GM12878 (cell line): ENCODE results near the gene EGFL8. TPM values are rescaled to one million over a fixed set of nuclear protein-coding genes. Genes with fewer than 3 reads are reported as not detected.

Source experiments
- BHLHE40 ChIP-seq, 2 experiments: fragments of 450-650 bp in 1 of 2; IDR thresholded peaks; 2 replicates each; pipeline ENCODE4 v1.6.1; 2011 to 2017; ENCODE audit warnings: low read depth in 2 of 2, borderline replicate concordance in 1 of 2, improper control_type of control experiment in 1 of 2, low read length in 1 of 2, mild to moderate bottlenecking in 1 of 2
- BMI1 ChIP-seq: fragments of 450-650 bp; IDR thresholded peaks from 2 replicates; pipeline ENCODE4 v1.6.1; 2016; ENCODE audit warnings: mild to moderate bottlenecking, moderate library complexity, borderline replicate concordance
- CREM ChIP-seq: IDR thresholded peaks from 2 replicates; pipeline ENCODE4 v1.6.1; 2014; ENCODE audit warnings: antibody characterized with exemption, low read depth
- DPF2 ChIP-seq: fragments of 450-650 bp; IDR thresholded peaks from 2 replicates; pipeline ENCODE4 v1.6.1; 2017; ENCODE audit warnings: mild to moderate bottlenecking
- FOS ChIP-seq: IDR thresholded peaks from 3 replicates; pipeline ENCODE4 v1.6.1; 2011; ENCODE audit warnings: borderline replicate concordance; ENCODE audit not compliant: insufficient read length; ENCODE audit errors: extremely low read depth
- HCFC1 ChIP-seq: fragments of 150-350 bp; IDR thresholded peaks from 2 replicates; pipeline ENCODE4 v1.6.1; 2014; ENCODE audit warnings: low read length
- HDGF ChIP-seq: fragments of 450-650 bp; IDR thresholded peaks from 2 replicates; pipeline ENCODE4 v1.6.1; 2016; ENCODE audit warnings: antibody characterized with exemption
- NRF1 ChIP-seq: conservative IDR thresholded peaks from 2 replicates; pipeline ENCODE4 v1.6.1; 2011; ENCODE audit warnings: mild to moderate bottlenecking, low read depth, low read length, improper control_type of control experiment
- RUNX3 ChIP-seq: IDR thresholded peaks from 2 replicates; pipeline ENCODE4 v1.6.1; 2012; ENCODE audit warnings: low read length, inconsistent platforms
- SIN3A ChIP-seq: IDR thresholded peaks from 2 replicates; pipeline ENCODE4 v1.6.1; 2012; ENCODE audit warnings: low read depth, low read length, improper control_type of control experiment
- YY1 ChIP-seq: IDR thresholded peaks from 2 replicates; pipeline ENCODE4 v1.6.1; 2011; ENCODE audit warnings: low read depth, mild to moderate bottlenecking, low read length
- ZBTB11 ChIP-seq: fragments of 450-650 bp; formaldehyde crosslinking; IDR thresholded peaks from 2 replicates; pipeline ENCODE4 v1.5.0; 2022; ENCODE audit warnings: mild to moderate bottlenecking, missing genetic modification characterization
- ZNF207 ChIP-seq: fragments of 450-650 bp; IDR thresholded peaks from 2 replicates; pipeline ENCODE4 v1.6.1; 2014; ENCODE audit warnings: antibody characterized with exemption, mild to moderate bottlenecking, borderline replicate concordance
- polyA plus RNA-seq, 11 experiments: library from polyadenylated mRNA; depleted of rRNA in 4 of 11; unstranded in 6 of 11; stranded (reverse) in 5 of 11; fragments of >200 nt; fragmentation: Nextera tagmentation in 4 of 11; fragmentation: Illumina TruSeq in 1 of 11; extraction: Ambion mirVana in 4 of 11; extraction: Trizol in 1 of 11; gene quantifications; 1 replicate in 1 of 11; 2 replicates in 10 of 11; pipeline versions ENCODE4 v1.2.1 to v1.2.3, GENCODE V29; 2011 to 2016; ENCODE audit warnings: inconsistent platforms in 2 of 11, missing spikeins in 2 of 11, low read depth in 1 of 11
- total RNA-seq, 4 experiments: library from RNA; depleted of rRNA in 3 of 4; stranded (reverse); fragments of >200 nt in 3 of 4; fragmentation: Illumina TruSeq in 1 of 4; extraction: Trizol in 1 of 4; gene quantifications; 2 replicates each; pipeline versions ENCODE4 v1.2.1 to v1.2.3, GENCODE V29; 2013 to 2021
- TF ChIP-seq, protein P1 (sequence below): fragments of 450-650 bp; formaldehyde crosslinking; IDR thresholded peaks from 2 replicates; pipeline ENCODE4 v1.4.0; 2022; ENCODE audit warnings: mild to moderate bottlenecking, moderate library complexity
- TF ChIP-seq, protein P2 (sequence below): fragments of 450-650 bp; IDR thresholded peaks from 2 replicates; pipeline ENCODE4 v1.6.1; 2016; ENCODE audit warnings: mild to moderate bottlenecking
- TF ChIP-seq, protein P3 (sequence below): fragments of 450-650 bp; IDR thresholded peaks from 2 replicates; pipeline ENCODE4 v1.6.1; 2018; ENCODE audit warnings: mild to moderate bottlenecking, low read depth, moderate library complexity; ENCODE audit not compliant: partially characterized antibody

EGFL8 gene
- total and polyA plus RNA-seq, 10 of the 15 experiments (the other 5 are each of a cell fraction or from before 2014, with no cell fraction given), result 0.07 to 3.5 (median 1.4) TPM

GRCh38 chr6:32177788-32178546 is 13.6 kb downstream of the EGFL8 start, which contains the start of gene RNF5 (continued):
- TF ChIP-seq, protein P1, sequence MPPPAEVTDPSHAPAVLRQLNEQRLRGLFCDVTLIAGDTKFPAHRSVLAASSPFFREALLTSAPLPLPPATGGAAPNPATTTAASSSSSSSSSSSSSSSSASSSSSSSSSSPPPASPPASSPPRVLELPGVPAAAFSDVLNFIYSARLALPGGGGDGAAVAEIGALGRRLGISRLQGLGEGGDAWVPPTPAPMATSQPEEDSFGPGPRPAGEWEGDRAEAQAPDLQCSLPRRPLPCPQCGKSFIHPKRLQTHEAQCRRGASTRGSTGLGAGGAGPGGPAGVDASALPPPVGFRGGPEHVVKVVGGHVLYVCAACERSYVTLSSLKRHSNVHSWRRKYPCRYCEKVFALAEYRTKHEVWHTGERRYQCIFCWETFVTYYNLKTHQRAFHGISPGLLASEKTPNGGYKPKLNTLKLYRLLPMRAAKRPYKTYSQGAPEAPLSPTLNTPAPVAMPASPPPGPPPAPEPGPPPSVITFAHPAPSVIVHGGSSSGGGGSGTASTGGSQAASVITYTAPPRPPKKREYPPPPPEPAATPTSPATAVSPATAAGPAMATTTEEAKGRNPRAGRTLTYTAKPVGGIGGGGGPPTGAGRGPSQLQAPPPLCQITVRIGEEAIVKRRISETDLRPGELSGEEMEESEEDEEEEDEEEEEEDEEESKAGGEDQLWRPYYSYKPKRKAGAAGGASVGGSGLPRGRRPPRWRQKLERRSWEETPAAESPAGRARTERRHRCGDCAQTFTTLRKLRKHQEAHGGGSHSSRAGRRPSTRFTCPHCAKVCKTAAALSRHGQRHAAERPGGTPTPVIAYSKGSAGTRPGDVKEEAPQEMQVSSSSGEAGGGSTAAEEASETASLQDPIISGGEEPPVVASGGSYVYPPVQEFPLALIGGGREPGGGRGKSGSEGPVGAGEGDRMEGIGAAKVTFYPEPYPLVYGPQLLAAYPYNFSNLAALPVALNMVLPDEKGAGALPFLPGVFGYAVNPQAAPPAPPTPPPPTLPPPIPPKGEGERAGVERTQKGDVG, result no peak
- TF ChIP-seq RUNX3 (peak; percentile 65; the same call in 1 of the 2 replicates), CREM (peak; percentile 62; the same call in 1 of the 2 replicates), SIN3A (peak; percentile 79; the same call in 1 of the 2 replicates), DPF2 (peak; percentile 99), ZNF207 (peak; percentile 44; the same call in 1 of the 2 replicates), BHLHE40 (IDR thresholded peaks at IDR 0.05; ENCODE audit: borderline replicate concordance in 1 of 2, low read depth in 2 of 2, low read length in 1 of 2) (peak in 1 of 2 experiments; percentile 48; a peak in 1 of 4 replicates), ZBTB11 (CRISPR knock-in tag) (no peak), BMI1 (peak; percentile 98), YY1 (peak; percentile 61; the same call in 1 of the 2 replicates), HDGF (peak; percentile 70; the same call in 1 of the 2 replicates), FOS (peak; percentile 95), HCFC1 (peak; percentile 6; the same call in 1 of the 2 replicates), NRF1 (peak; percentile 74)
- TF ChIP-seq, protein P2, sequence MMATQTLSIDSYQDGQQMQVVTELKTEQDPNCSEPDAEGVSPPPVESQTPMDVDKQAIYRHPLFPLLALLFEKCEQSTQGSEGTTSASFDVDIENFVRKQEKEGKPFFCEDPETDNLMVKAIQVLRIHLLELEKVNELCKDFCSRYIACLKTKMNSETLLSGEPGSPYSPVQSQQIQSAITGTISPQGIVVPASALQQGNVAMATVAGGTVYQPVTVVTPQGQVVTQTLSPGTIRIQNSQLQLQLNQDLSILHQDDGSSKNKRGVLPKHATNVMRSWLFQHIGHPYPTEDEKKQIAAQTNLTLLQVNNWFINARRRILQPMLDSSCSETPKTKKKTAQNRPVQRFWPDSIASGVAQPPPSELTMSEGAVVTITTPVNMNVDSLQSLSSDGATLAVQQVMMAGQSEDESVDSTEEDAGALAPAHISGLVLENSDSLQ, result peak; percentile 100
- TF ChIP-seq, protein P3, sequence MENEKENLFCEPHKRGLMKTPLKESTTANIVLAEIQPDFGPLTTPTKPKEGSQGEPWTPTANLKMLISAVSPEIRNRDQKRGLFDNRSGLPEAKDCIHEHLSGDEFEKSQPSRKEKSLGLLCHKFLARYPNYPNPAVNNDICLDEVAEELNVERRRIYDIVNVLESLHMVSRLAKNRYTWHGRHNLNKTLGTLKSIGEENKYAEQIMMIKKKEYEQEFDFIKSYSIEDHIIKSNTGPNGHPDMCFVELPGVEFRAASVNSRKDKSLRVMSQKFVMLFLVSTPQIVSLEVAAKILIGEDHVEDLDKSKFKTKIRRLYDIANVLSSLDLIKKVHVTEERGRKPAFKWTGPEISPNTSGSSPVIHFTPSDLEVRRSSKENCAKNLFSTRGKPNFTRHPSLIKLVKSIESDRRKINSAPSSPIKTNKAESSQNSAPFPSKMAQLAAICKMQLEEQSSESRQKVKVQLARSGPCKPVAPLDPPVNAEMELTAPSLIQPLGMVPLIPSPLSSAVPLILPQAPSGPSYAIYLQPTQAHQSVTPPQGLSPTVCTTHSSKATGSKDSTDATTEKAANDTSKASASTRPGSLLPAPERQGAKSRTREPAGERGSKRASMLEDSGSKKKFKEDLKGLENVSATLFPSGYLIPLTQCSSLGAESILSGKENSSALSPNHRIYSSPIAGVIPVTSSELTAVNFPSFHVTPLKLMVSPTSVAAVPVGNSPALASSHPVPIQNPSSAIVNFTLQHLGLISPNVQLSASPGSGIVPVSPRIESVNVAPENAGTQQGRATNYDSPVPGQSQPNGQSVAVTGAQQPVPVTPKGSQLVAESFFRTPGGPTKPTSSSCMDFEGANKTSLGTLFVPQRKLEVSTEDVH, result peak; percentile 44
